Chondrocyte (in vitro differentiated cells): ENCODE data around the gene REEP2. TPM values are rescaled to one million over a fixed set of nuclear protein-coding genes. Genes with fewer than 3 reads are reported as not detected.

Source experiments
- DNase-seq: peaks from one replicate; pipeline ENCODE4 v3.0.0; 2021; ENCODE audit warnings: mixed read lengths, low spot score
- H3K27ac Mint-ChIP-seq: one replicate; pipeline ENCODE4 v1.8.0; 2021; ENCODE audit warnings: mild to moderate bottlenecking, moderate library complexity, mixed read lengths; ENCODE audit not compliant: unreplicated experiment
- H3K27me3 Mint-ChIP-seq: 2 replicates; pipeline ENCODE4 v1.8.0; 2021; ENCODE audit warnings: low read depth, mixed read lengths
- H3K36me3 Mint-ChIP-seq: 2 replicates; pipeline ENCODE4 v1.8.0; 2021; ENCODE audit warnings: low read depth, mixed read lengths
- H3K4me1 Mint-ChIP-seq: 2 replicates; pipeline ENCODE4 v1.8.0; 2021; ENCODE audit warnings: low read depth, mild to moderate bottlenecking, mixed read lengths
- H3K4me3 Mint-ChIP-seq: one replicate; pipeline ENCODE4 v1.8.0; 2021; ENCODE audit warnings: mild to moderate bottlenecking, moderate library complexity, mixed read lengths; ENCODE audit not compliant: unreplicated experiment
- H3K9me3 Mint-ChIP-seq: 2 replicates; pipeline ENCODE4 v1.8.0; 2021; ENCODE audit warnings: low read depth, mixed read lengths
- total RNA-seq: library from RNA; stranded (reverse); gene quantifications from 3 replicates; pipeline ENCODE4 v1.2.1, GENCODE V29; 2021
- TF ChIP-seq, protein P1 (sequence below): fragments of 200-600 bp; sonication (generic); IDR thresholded peaks from 2 replicates; pipeline ENCODE4 v1.5.0; 2021; ENCODE audit warnings: antibody characterized with exemption, mild to moderate bottlenecking, moderate library complexity

REEP2 gene
- total RNA-seq, 1 donor from 2014 or later, result 34.6 TPM

GRCh38 chr5:138464008-138464387 is 25.1 kb downstream of the REEP2 start:
- peak; percentile 97 for DNase-seq
- Mint-ChIP-seq H3K9me3 (no peaks in the 10 kb centered on the region), H3K27me3 (no peaks in the 10 kb centered on the region), H3K4me3 (peak overlapping the region; percentile 79), H3K27ac (peak overlapping the region; percentile 96), H3K36me3 (peaks cover 19% of the 10 kb centered on the region), H3K4me1 (peaks cover 37% of the 10 kb centered on the region)
- TF ChIP-seq, protein P1, sequence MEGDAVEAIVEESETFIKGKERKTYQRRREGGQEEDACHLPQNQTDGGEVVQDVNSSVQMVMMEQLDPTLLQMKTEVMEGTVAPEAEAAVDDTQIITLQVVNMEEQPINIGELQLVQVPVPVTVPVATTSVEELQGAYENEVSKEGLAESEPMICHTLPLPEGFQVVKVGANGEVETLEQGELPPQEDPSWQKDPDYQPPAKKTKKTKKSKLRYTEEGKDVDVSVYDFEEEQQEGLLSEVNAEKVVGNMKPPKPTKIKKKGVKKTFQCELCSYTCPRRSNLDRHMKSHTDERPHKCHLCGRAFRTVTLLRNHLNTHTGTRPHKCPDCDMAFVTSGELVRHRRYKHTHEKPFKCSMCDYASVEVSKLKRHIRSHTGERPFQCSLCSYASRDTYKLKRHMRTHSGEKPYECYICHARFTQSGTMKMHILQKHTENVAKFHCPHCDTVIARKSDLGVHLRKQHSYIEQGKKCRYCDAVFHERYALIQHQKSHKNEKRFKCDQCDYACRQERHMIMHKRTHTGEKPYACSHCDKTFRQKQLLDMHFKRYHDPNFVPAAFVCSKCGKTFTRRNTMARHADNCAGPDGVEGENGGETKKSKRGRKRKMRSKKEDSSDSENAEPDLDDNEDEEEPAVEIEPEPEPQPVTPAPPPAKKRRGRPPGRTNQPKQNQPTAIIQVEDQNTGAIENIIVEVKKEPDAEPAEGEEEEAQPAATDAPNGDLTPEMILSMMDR, result peak; percentile 96

- peaks cover 19% of the 10 kb centered on the region for H3K36me3 Mint-ChIP-seq
- peak; percentile 98 for DNase-seq
- H3K27me3 Mint-ChIP-seq, result no peaks in the 10 kb centered on the region
- peak overlapping the region; percentile 96 for H3K27ac Mint-ChIP-seq
- TF ChIP-seq, protein P1, result peak; percentile 80
- peak overlapping the region; percentile 79 for H3K4me3 Mint-ChIP-seq
- peaks cover 37% of the 10 kb centered on the region for H3K4me1 Mint-ChIP-seq
- H3K9me3 Mint-ChIP-seq, result no peaks in the 10 kb centered on the region
Observed at GRCh38 chr5:138464388-138465260, 25.8 kb downstream of the REEP2 start.

GRCh38 chr5:138465261-138466124 is 26.6 kb downstream of the REEP2 start, which contains the start of gene EGR1:
TSS of gene EGR1 (plus strand) at chr5:138465479. CDS start at chr5:138465762, 283 bp downstream.
- peak within 1 kb of the TSS; percentile 79 for H3K4me3 Mint-ChIP-seq
- H3K27ac Mint-ChIP-seq, result peak within 1 kb of the TSS; percentile 96
- peaks cover 19% of the 10 kb centered on the region for H3K36me3 Mint-ChIP-seq
- H3K27me3 Mint-ChIP-seq, result no peaks in the 10 kb centered on the region
- peaks cover 37% of the 10 kb centered on the region for H3K4me1 Mint-ChIP-seq
- H3K9me3 Mint-ChIP-seq, result no peaks in the 10 kb centered on the region
- DNase-seq, result peak; percentile 96
- TF ChIP-seq, protein P1, result no peak

DNA sequence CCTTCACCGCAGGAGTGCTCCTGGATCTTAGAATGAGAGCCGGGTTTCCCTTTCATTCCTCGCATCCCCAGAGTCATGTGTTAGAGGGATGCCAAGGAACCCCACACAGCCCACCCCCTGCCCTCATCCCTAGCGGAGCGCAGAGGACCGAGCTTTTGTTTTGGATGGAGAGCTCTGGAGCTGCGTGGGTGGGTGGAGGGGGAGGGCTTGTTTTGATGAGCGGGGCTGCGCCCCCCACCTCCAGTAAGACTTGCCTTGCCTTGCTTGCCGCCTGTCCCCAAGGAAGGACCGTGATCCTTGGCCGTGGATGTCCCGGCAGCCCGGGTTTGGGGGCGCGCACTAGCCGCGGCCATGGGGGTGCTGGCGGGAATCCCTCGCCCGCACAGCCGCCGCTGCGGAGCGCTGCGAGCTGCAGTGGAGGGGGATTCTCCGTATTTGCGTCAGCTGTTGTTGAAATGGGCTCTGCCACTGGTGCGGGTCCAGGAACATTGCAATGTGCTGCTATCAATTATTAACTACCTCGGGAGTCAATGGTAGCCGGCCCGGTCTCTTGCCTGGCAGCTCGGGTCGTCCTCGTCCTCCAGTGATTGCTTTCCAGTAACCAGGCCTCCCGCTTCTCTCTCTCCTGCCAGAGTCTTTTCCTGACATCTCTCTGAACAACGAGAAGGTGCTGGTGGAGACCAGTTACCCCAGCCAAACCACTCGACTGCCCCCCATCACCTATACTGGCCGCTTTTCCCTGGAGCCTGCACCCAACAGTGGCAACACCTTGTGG is 27.5 kb downstream of the REEP2 start:
- Mint-ChIP-seq H3K27ac (peak overlapping the region; percentile 73), H3K4me3 (peak overlapping the region; percentile 74), H3K36me3 (peaks cover 19% of the 10 kb centered on the region), H3K27me3 (no peaks in the 10 kb centered on the region), H3K9me3 (no peaks in the 10 kb centered on the region), H3K4me1 (peaks cover 35% of the 10 kb centered on the region)
- TF ChIP-seq, protein P1, result no peak
- no peak for DNase-seq
